Amniotic epithelial cell (primary cell): ENCODE results near the gene PDE6A.

Experiments used
- DNase-seq: peaks from one replicate; pipeline ENCODE4 v3.0.0-alpha.2; 2010; ENCODE audit warnings: low read depth

The PDE6A gene

GRCh38 chr5:149930043-149930748 is 14.4 kb downstream of the PDE6A start:
- DNase-seq: no peak

- peak; percentile 49 for DNase-seq
These were observed 20.1 kb downstream of the PDE6A start for GRCh38 chr5:149924486-149924885.

DNA sequence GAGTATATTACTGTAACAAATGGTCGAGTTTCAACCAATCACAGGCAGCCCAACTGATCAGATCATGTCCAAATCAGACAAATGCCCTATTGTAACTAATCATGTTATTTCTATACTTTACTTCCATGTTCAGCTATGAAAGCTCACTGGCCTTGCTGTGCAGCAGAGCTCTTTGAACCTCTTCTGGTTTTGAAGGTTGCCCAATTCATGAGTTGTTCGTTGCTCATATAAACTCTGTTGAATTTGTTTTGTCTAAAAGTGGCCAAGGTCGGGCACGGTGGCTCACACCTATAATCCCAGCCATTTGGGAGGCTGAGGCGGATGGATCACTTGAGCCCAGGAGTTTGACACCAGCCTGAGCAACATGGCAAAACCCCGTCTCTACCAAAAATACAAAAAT is 21.6 kb downstream of the PDE6A start:
- no peak for DNase-seq

DNA sequence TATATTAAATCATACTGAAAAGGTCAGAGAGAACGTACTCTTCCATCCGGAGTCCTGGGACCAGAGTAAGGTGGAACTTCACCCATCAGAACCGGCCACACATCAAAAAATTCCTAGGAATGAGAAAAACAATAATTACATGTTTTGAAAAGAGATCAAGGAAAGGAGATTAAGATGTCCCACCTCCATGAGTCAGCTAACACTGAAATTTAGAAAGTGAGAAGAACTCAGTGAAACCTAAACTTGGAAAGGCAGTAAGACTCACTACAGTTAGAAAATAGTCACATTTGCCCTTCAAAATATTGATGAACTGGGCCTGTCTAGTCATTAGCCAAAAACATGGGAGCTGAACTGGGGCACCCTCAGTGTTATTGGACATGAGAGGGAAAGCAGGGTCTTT is 23.0 kb downstream of the PDE6A start:
- no peak for DNase-seq

DNA sequence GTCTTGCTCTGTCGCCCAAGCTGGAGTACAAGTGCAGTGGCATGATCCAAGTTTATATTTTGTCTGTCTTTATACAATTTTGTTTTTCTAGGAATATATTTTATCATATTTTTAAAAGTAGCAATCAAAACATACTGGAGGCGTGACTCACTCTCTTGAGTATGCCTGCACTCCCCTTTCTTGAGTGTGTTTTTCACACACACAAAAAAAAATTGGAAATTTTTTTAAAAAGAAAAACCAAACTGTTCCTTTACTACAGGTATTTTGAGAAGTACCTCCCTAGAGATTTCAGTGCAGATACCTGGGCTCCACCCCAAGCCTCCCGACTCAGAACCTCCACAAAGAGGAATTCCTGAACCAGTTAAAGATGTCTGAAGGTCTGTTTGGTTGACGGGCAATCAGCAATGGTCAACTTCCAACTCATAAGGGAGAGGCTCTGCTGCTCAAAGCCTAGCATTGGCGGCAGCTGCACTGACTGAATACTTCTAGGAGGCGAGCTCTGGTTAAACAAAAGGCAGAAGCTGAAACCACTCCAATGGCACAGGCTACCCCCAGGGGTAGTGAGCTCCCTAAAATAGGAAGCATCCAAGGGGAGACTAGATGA is 27.4 kb downstream of the PDE6A start:
- no peak for DNase-seq

DNA sequence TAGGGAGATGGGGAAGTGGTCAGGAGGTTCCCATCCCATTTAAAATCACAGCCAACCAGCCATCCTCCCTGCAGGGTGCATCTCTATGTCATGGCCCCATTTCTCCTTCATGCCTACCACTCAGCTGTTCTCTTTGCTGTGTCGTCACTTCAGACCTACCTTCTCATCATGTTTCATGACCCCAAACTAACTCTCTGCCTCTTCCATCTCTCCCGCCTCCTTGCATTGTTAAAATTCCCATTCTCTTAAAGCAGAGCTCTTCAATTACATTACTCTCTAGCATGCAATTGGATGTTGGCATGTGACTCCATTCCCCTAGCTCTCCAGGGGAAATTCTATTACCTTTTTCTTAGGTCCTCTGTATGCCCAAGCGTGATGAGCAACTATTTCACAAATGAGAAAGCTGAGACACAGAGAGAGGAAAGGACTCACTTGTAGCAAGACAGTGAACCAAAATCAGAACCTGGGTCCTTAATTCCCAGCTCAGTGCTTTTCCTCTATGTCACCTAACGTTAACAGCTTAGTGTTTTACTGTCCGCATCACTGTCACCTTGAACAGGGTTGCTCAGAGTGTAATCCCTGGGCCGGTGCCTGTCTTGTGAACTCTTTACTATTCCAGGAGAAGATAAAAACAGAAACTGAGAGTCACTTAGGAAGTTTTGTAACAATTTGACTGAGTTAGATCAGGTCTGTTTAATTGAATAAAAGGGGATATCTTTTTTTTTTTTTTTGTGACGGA is 28.1 kb downstream of the PDE6A start:
- no peak for DNase-seq

DNA sequence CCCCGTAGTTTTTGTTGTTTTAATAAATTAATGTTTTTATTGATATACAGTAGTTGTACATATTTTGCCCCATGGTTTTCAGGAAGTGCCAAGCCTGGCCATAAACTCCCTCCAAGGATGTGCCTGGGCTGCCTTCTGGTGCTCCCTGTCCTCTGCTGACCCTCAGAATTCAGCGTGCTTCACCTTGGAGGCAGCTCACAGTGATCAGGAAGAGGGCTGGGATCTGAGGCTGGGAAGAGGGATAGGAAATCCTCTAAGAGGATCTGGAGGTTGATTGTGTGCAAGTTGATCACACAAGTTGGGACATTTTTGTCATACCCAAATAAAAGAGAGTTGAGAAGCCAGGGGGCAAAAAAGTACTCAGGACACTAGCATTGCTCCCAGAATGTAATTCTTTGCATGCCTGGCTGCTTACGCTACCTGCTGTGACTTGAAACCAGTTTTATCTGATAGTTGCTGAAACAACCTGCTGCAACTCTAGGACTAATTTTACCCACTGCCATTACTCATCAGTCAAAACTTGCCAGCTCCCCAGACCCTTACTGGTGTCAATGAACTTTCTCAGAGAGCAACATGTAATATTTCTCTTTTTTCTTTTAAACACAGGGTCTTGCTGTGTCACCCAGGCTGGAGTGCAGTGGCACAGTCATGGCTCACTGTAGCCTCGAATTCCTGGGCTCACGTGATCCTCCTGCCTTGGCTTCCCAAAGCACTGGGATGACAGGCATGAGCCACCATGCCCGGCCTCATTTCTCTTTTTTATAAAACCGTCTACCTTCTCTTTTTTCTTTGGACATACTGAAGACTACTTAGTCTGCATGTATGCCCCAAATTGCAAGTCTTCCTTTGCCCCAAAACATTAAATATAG is 29.0 kb downstream of the PDE6A start:
- DNase-seq: no peak

DNA sequence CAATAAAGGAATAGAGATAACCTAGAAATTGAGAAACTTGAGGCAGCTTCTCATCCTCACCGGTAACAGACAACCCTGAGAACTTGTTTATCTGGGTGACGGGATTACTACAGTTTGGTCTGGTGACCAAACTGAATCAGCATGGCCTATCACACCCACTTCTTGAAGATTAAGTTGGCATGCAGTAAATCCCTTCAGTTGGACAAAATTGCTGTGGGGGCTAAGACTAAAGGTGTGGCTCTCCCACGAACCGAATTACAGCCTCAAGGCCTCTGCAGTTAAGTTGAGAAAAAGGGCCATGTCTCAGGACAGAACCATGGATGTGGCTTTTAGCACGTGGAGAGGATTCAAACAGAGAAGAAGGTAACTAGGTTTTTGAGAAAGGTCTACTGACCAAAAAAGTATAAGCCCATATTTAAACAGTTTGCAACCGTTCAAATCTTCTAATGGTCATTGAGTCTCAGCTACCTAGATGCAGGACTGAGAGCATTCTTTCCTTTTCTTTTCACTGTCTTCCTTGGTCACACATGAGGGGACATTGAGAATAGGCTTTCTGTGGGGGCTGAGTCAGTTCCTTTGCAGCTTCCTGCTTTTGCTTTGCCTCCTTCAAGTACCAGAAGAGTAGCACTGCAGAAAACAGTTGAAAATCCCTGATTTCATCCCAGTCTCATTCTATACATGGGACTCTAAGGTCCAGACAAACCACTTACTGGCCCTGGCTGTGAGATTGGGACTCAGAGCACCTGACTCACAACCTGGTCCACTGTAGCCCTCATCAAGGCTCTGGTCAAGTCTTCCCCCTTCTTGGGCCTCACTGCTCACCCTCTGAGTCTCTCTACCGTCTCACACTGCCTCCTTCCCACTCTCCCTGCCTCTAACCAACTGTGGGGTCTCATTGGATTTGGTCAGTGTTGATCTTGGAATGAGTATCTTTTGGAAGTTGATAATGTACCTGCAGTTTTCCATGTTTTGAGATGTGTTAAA is 30.9 kb downstream of the PDE6A start:
- DNase-seq: peak; percentile 74

DNA sequence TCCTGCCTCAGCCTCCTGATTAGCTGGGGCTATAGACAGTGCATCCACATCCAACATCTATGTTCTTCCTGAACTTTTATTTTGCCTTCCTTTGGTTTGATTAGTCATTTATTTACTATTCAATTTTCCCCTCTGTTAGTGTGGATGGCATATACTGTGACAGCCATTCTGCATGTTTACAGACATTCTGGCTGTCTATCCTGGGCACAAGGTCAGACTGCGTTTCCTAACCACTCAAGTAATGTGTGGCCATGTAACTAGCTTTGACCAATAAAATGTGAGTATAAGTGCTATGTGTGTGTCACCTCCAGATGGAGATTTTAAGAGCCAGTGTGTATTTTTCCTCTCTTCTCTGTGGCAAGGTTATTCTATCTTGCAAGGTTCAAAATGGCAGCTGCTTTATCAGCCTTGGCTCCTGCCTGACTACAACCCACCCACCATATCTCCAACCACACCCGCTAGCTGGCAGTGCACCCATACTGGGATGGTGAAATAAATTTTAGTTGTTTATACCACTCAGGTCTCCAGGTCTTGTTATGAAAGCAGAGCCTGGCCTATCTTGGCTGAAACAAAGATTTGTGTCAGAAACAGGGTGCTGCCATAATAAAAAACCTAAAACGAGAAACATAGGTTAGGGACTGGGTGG is 32.2 kb downstream of the PDE6A start:
- DNase-seq: peak; percentile 43

GRCh38 chr5:149911031-149911430 is 33.6 kb downstream of the PDE6A start:
- DNase-seq: no peak

GRCh38 chr5:149907828-149908227 is 36.8 kb downstream of the PDE6A start:
- no peak for DNase-seq

- DNase-seq: no peak
These were observed 39.6 kb downstream of the PDE6A start for GRCh38 chr5:149904977-149905376.

DNA sequence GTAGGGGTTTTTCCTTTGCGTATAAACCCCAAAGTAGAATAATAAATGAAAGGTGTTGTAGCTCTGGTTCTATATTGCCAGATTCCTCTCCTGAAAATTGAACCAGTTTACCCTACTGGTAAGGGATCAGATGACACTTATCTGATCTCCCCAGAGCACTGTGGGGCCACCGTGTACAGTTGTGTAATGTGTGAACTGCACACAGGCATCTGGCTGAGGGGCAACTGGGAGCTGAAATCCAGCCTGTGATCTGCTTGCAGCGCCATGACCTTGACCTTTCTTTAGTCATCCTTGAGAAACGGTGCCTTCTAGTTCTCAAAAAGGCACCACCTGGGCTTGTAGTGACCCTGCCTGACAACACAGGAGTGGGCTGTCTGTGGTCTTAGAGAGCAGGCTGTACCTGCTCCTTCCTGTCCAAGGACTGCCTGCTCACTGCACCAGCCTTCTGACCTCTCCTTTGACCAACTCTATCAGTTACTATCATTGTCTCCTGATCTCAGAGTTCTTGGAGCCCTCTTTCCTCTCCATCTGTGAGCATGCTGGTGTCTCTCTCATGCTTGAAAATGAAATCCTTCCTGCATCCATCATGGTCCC is 40.2 kb downstream of the PDE6A start:
- DNase-seq: peak; percentile 42

DNA sequence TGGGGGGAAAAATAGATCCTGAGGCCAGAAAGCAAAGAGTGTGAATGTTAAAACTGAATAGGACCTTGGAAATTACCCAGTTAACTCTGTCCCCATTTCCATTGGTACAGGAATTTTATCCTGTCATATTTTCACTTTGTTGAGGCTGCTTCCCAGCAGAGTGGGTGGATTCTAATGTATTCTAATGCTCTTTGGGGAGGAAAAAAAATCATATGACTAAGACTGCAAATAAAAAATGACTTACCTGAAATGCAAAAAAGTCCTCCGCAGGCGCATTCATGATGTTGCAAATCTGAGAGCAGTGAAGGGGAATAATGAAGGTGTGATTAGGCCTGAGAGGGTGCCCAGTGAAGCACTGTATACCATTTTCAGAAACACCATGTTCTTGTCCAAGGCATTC is 41.2 kb downstream of the PDE6A start:
- DNase-seq: no peak

GRCh38 chr5:149902177-149902576 is 42.4 kb downstream of the PDE6A start:
- no peak for DNase-seq

DNA sequence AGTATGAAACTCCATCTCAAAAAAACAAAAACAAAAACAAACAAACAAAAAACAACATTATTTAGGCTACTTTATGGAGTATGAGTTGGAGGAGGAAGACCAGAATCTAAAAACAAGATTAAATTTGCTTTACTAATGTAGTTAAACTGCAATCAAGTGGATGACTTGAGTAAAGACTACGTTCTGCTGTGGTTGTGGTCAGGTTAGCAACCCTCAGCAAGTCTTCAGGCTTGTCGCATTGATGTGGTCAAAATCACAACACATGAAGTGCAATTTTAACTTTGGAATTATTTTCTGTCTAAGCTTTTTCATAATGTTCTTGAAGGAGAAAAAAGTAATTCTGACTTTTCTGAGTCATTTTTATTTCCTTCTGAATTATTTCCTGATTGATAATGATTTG is 43.1 kb downstream of the PDE6A start:
- no peak for DNase-seq

DNA sequence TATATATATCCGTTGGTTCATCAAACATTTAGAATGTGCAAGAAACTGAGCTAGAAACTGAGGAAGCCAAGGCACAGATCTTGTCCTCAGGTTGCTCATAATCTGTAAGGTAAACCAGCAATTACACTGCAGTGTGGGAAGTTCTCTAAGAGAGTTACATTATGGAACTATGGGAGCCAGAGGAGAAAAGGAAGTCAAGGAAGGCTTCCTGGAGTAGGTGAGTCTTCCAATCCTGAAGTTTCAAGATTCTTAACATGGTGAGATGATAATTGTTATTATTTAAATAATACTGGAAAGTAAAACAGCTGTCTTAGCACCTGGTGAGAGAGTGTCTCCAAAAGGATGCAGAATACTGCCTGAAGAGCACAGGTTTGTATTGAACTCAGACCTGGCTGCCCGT is 44.2 kb downstream of the PDE6A start:
- no peak for DNase-seq

DNA sequence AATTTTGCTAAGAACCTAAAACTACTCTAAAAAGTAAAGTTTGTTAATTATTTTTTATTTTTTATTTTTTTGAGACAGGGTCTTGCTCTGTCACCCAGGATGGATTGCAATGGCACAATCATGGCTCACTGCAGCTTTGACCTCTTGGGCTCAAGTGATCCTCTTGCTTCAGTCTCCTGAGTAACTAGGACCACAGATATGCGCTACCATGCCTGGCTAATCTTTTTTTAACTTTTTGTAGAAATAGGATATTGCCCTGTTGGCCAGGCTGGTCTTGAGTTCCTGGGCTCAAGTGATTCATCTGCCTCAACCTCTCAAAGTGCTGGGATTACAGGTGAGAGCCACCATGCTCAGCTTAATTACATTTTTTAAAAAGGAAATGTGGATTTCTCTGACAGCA is 45.8 kb downstream of the PDE6A start:
- peak; percentile 54 for DNase-seq

DNA sequence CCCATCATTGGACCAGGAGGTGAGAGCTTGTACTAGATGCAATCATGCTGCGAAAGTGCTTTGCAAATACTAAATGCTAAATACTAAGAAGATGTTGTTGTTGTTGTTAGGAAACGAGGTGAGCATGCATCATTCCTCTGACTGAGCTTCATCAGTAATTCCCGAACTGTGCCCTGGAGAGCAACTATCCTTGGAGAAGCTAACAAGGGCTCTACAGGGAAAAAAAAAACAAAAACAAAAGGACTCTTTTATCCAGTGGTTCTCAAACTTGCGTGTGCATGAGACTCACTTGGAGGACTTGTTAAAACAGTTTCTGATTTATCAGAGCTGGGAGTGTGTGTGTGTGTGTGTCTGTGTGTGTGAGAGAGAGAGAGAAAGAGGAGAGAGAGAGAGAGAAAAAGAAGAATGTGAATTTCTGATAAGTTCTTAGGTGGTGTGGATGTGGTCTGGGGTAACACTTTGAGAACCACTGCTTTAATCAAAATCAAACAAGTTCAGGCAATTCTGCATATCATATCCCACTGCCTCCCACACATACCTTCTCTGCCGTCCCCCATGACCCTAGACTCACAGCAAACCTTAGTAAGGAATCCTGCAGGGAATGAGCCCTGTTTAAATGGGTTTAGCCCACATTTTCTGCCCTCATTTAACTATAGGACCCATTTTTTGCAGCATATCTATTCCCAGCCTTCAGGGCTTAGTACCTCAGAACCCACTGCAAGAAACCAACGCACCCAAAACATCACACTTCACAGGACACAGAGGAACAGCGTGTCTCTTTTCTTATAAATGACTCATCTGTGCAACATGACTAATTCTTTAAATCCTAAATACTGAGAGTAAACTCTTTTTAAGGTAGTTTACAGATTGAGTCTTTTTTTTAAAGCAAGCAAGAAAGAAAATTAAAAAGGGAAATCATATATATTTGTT is 48.9 kb downstream of the PDE6A start:
- peak; percentile 74 for DNase-seq
